IMR-90 (cell line): ENCODE measurements around the gene ZBTB48. TPM values are rescaled to one million over a fixed set of nuclear protein-coding genes. Genes with fewer than 3 reads are reported as not detected.

ENCODE experiments used
- ATAC-seq: fragments of 200-7000 bp; cut with Tn5 transposase; 2 replicates; pipeline ENCODE4 v1.9.1; 2020; ENCODE audit warnings: low read depth, mild to moderate bottlenecking, moderate library complexity
- BruUV-seq: library from RNA; stranded (reverse); fragments of 400-500 nt; replicated peaks from 2 replicates; lab custom pipeline; 2021; lab: Mats Ljungman, UMichigan
- CTCF ChIA-PET: fragments of 300-600 bp; formaldehyde crosslinking; extraction: SDS; loops from one replicate; lab custom pipeline; 2021; ENCODE audit warnings: antibody characterized with exemption; lab: Yijun Ruan, JAX
- POLR2A ChIA-PET: fragments of 300-600 bp; sonication (Branson Sonifier 250); formaldehyde crosslinking; loops from one replicate; lab custom pipeline; 2022; ENCODE audit warnings: antibody characterized with exemption; ENCODE audit not compliant: unreplicated experiment; lab: Charles Lee
- DNase-seq: peaks from one replicate; pipeline ENCODE4 v3.0.0; 2013
- H2AFZ ChIP-seq: replicated peaks from 2 replicates; pipeline ENCODE3; 2013; ENCODE audit warnings: low read length, mild to moderate bottlenecking; ENCODE audit not compliant: poor library complexity
- H2AK5ac ChIP-seq: 2 replicates; pipeline ENCODE4 v1.6.1; 2013; ENCODE audit warnings: low read depth, low read length, inconsistent platforms
- H2AK9ac ChIP-seq: replicated peaks from 2 replicates; pipeline ENCODE3; 2013; ENCODE audit warnings: mild to moderate bottlenecking, low read depth, low read length, moderate library complexity; ENCODE audit not compliant: poor library complexity
- H2BK120ac ChIP-seq: 2 replicates; pipeline ENCODE4 v1.6.1; 2013; ENCODE audit warnings: low read depth, low read length, inconsistent platforms
- H2BK15ac ChIP-seq: 3 replicates; pipeline ENCODE4 v1.6.1; 2013; ENCODE audit warnings: low read depth, low read length, inconsistent platforms
- H2BK20ac ChIP-seq: 2 replicates; pipeline ENCODE4 v1.6.1; 2013; ENCODE audit warnings: low read depth, mild to moderate bottlenecking, inconsistent platforms, low read length, moderate library complexity
- H2BK5ac ChIP-seq: 2 replicates; pipeline ENCODE4 v1.6.1; 2013; ENCODE audit warnings: mild to moderate bottlenecking, low read depth, low read length, inconsistent platforms; ENCODE audit not compliant: poor library complexity, severe bottlenecking
- H3K14ac ChIP-seq: replicated peaks from 2 replicates; pipeline ENCODE4 v1.6.1; 2013; ENCODE audit warnings: low read depth, low read length, inconsistent platforms
- H3K18ac ChIP-seq: 2 replicates; pipeline ENCODE4 v1.6.1; 2013; ENCODE audit warnings: low read depth, low read length, control low read depth
- H3K23ac ChIP-seq: 2 replicates; pipeline ENCODE4 v1.6.1; 2013; ENCODE audit warnings: low read depth, low read length, inconsistent platforms
- H3K27ac ChIP-seq: 2 replicates; pipeline ENCODE4 v1.5.1; 2013; ENCODE audit warnings: mild to moderate bottlenecking, control low read depth, low read length; ENCODE audit not compliant: insufficient read depth
- H3K27me3 ChIP-seq: 2 replicates; pipeline ENCODE4 v1.6.1; 2013; ENCODE audit warnings: low read length; ENCODE audit not compliant: control insufficient read depth, insufficient read depth
- H3K36me3 ChIP-seq: 2 replicates; pipeline ENCODE4 v1.6.1; 2013; ENCODE audit warnings: low read length, mixed read lengths; ENCODE audit not compliant: control insufficient read depth, insufficient read depth
- H3K4ac ChIP-seq: 2 replicates; pipeline ENCODE4 v1.6.1; 2013; ENCODE audit warnings: low read depth, low read length, inconsistent platforms
- H3K4me1 ChIP-seq: 2 replicates; pipeline ENCODE4 v1.6.1; 2013; ENCODE audit warnings: low read length, mixed read lengths; ENCODE audit not compliant: control insufficient read depth, insufficient read depth
- H3K4me2 ChIP-seq: 2 replicates; pipeline ENCODE4 v1.6.1; 2013; ENCODE audit warnings: low read depth, mild to moderate bottlenecking, control low read depth, low read length, moderate library complexity
- H3K4me3 ChIP-seq: 2 replicates; pipeline ENCODE4 v1.5.1; 2013; ENCODE audit warnings: low read depth, mild to moderate bottlenecking, control low read depth, low read length, moderate library complexity; ENCODE audit not compliant: insufficient read depth
- H3K56ac ChIP-seq: 2 replicates; pipeline ENCODE4 v1.6.1; 2013; ENCODE audit warnings: low read length, inconsistent platforms; ENCODE audit not compliant: insufficient read depth; ENCODE audit errors: extremely low read depth
- H3K79me1 ChIP-seq, 2 experiments: 2 replicates each; pipeline ENCODE4 v1.6.1; 2013; ENCODE audit warnings: low read length in 2 of 2, inconsistent platforms in 1 of 2, low read depth in 1 of 2
- H3K9ac ChIP-seq: 2 replicates; pipeline ENCODE4 v1.6.1; 2013; ENCODE audit warnings: low read depth, low read length, control low read depth
- H3K9me1 ChIP-seq: 2 replicates; pipeline ENCODE4 v1.6.1; 2013; ENCODE audit warnings: low read length, inconsistent platforms; ENCODE audit not compliant: insufficient read depth
- H3K9me3 ChIP-seq: 2 replicates; pipeline ENCODE4 v1.6.1; 2013; ENCODE audit warnings: low read length; ENCODE audit not compliant: control insufficient read depth, insufficient read depth
- H4K20me1 ChIP-seq: 2 replicates; pipeline ENCODE4 v1.6.1; 2013; ENCODE audit warnings: low read length, inconsistent platforms; ENCODE audit not compliant: insufficient read depth
- H4K5ac ChIP-seq: 2 replicates; pipeline ENCODE4 v1.6.1; 2013; ENCODE audit warnings: mild to moderate bottlenecking, low read depth, low read length, control low read depth
- H4K8ac ChIP-seq, 2 experiments: 2 replicates each; pipeline ENCODE4 v1.6.1; 2013; ENCODE audit warnings: low read depth in 2 of 2, low read length in 2 of 2, control low read depth in 1 of 2, inconsistent platforms in 1 of 2
- H4K91ac ChIP-seq: 2 replicates; pipeline ENCODE4 v1.6.1; 2013; ENCODE audit warnings: low read depth, low read length, inconsistent platforms; ENCODE audit not compliant: insufficient read depth
- BHLHE40 ChIP-seq: fragments of 150-350 bp; IDR thresholded peaks from 2 replicates; pipeline ENCODE4 v1.6.1; 2016; ENCODE audit warnings: mild to moderate bottlenecking, low read depth, low read length
- ELK1 ChIP-seq: fragments of 150-350 bp; IDR thresholded peaks from 2 replicates; pipeline ENCODE4 v1.6.1; 2016; ENCODE audit warnings: low read depth, mild to moderate bottlenecking, low read length, moderate library complexity, borderline replicate concordance
- FOS ChIP-seq: fragments of 150-350 bp; IDR thresholded peaks from 2 replicates; pipeline ENCODE4 v1.6.1; 2016; ENCODE audit warnings: low read depth, low read length
- POLR2A ChIP-seq: IDR thresholded peaks from 2 replicates; pipeline ENCODE4 v1.6.1; 2012; ENCODE audit warnings: mild to moderate bottlenecking, low read depth, low read length
- SMC3 ChIP-seq: fragments of 150-350 bp; IDR thresholded peaks from 2 replicates; pipeline ENCODE4 v1.6.1; 2016; ENCODE audit warnings: low read depth, mild to moderate bottlenecking, antibody characterized with exemption, low read length, moderate library complexity
- WGBS, 2 experiments: methylation state at CpG; one replicate each; pipeline versions ENCODE4 v1.1.5 to v1.1.7; 2013; ENCODE audit warnings: missing lambda C conversion rate in 2 of 2; ENCODE audit not compliant: insufficient read length in 1 of 2; ENCODE audit errors: extremely low coverage in 2 of 2; 5-methylcytosine and 5-hydroxymethylcytosine counted together
- dilution Hi-C: fragments of 300-500 bp; cut with HindIII; formaldehyde crosslinking; loops from one replicate; pipeline ENCODE4 v1.14.3; 2018; ENCODE audit warnings: low sequenced_read_pairs; ENCODE audit not compliant: unreplicated experiment
- in situ Hi-C: fragments of 300-500 bp; cut with MboI; formaldehyde crosslinking; loops from 3 replicates; pipeline ENCODE4 v1.14.3; 2019; ENCODE audit warnings: low sequenced_read_pairs, inconsistent platforms, mixed read lengths
- intact Hi-C: fragments of 100-400 bp; cut with micrococcal nuclease; formaldehyde crosslinking; loops from 2 replicates; pipeline ENCODE4 v1.10.0; 2022
- polyA plus RNA-seq, 3 experiments: library from polyadenylated mRNA; depleted of rRNA; stranded (reverse); fragments of >200 nt; gene quantifications; 2 replicates each; pipeline ENCODE4 v1.2.3, GENCODE V29; 2012; ENCODE audit warnings: low replicate concordance in 1 of 3
- total RNA-seq: library from RNA; depleted of rRNA; stranded (reverse); fragments of >200 nt; gene quantifications from 2 replicates; pipeline ENCODE4 v1.2.3, GENCODE V29; 2012
- TF ChIP-seq, protein P1 (sequence below): conservative IDR thresholded peaks from 2 replicates; pipeline ENCODE4 v1.5.1; 2012; ENCODE audit warnings: mild to moderate bottlenecking, low read depth, low read length, improper control_type of control experiment

ZBTB48 gene
- total and polyA plus RNA-seq, 2 of the 4 experiments (the other 2 are of a cell fraction), result 9.3 to 17.5 TPM

DNA sequence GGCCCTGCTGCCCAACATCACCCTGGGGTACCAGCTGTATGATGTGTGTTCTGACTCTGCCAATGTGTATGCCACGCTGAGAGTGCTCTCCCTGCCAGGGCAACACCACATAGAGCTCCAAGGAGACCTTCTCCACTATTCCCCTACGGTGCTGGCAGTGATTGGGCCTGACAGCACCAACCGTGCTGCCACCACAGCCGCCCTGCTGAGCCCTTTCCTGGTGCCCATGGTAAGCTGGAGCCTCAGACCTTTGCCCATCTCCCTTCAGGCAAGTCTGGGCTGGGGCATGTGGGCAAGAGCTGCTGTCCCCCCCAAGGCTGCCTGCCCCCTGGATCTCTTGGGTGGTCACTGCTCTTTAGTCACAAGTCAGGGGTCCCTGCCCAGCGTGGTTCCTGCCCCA, 8.8 kb upstream of the ZBTB48 start:
- Histone ChIP-seq H2AK9ac (no peak overlapping the region), H3K4me2 (no peak overlapping the region), H3K27me3 (peaks cover 29% of the 10 kb centered on the region), H2BK120ac (no peak overlapping the region), H3K9me3 (peaks cover 10% of the 10 kb centered on the region), H4K5ac (no peak overlapping the region), H4K91ac (no peak overlapping the region), H3K4me1 (no peaks in the 10 kb centered on the region), H2AFZ (peak overlapping the region; percentile 21), H3K9ac (no peak overlapping the region), H4K8ac (no peak overlapping the region), H3K56ac (no peak overlapping the region), H2BK15ac (no peak overlapping the region), H3K36me3 (no peaks in the 10 kb centered on the region), H2AK5ac (no peak overlapping the region), H3K79me1 (no peaks in the 10 kb centered on the region), H3K18ac (no peak overlapping the region), H3K27ac (no peak overlapping the region), H3K23ac (no peak overlapping the region), H4K20me1 (no peaks in the 10 kb centered on the region), H3K9me1 (no peaks in the 10 kb centered on the region), H3K4me3 (no peak overlapping the region), H2BK20ac (no peak overlapping the region), H2BK5ac (no peak overlapping the region), H3K14ac (no peak overlapping the region), H3K4ac (no peak overlapping the region)
- DNase-seq, result no peak
- no TSS peak for BruUV-seq
- no peak for TF ChIP-seq BHLHE40
- no peak for TF ChIP-seq FOS
- TF ChIP-seq, protein P1, sequence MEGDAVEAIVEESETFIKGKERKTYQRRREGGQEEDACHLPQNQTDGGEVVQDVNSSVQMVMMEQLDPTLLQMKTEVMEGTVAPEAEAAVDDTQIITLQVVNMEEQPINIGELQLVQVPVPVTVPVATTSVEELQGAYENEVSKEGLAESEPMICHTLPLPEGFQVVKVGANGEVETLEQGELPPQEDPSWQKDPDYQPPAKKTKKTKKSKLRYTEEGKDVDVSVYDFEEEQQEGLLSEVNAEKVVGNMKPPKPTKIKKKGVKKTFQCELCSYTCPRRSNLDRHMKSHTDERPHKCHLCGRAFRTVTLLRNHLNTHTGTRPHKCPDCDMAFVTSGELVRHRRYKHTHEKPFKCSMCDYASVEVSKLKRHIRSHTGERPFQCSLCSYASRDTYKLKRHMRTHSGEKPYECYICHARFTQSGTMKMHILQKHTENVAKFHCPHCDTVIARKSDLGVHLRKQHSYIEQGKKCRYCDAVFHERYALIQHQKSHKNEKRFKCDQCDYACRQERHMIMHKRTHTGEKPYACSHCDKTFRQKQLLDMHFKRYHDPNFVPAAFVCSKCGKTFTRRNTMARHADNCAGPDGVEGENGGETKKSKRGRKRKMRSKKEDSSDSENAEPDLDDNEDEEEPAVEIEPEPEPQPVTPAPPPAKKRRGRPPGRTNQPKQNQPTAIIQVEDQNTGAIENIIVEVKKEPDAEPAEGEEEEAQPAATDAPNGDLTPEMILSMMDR, result no peak
- no peak for TF ChIP-seq SMC3
- TF ChIP-seq ELK1, result no peak
- no peak for TF ChIP-seq POLR2A
- intact Hi-C loops, result no loop called here
- ChIA-PET POLR2A (no interaction called here), CTCF (no interaction called here)
- in situ Hi-C loops, result no loop called here
- dilution Hi-C loops, result no loop called here
- no peak for ATAC-seq
- WGBS, 2 experiments, result 41% methylated on average over 4 of the region's 5 CpGs; no CpG with 5 or more reads in 1 of the 2 experiments
